Heart left ventricle (tissue), 13 donors: Measurements from ENCODE around the gene ERFL.

Source experiments
- POLR2A ChIP-seq, 2 donors: fragments of 450-650 bp; IDR thresholded peaks; one replicate each; pipeline ENCODE4 v1.6.1; 2017; ENCODE audit warnings: antibody characterized with exemption in 2 of 2, mild to moderate bottlenecking in 2 of 2, moderate library complexity in 2 of 2
- TF ChIP-seq, protein P1 (sequence below), 12 donors: fragments of 200-600 bp; sonication (generic) in 4 of 12; IDR thresholded peaks; one replicate each; pipeline versions ENCODE4 v1.5.0 to v1.8.0; 2018 to 2022; ENCODE audit warnings: antibody characterized with exemption in 12 of 12, mild to moderate bottlenecking in 5 of 12
- donor health status: ischemic (EF 13 %, LVEDD 7.1; RV severe dilation, severe dysfunction).
- donor health status: DM: no; HTN: yes; CAD: no.
- donor health status: DM: no; HTN: no; CAD: no.
- donor health status: ischemic (EF 25% LVEDD 6.9; RV normal size, moderate dysfunction).
- donor health status: ischemic (EF 25% LVEDD 5.7; RV mildly dilated, moderate dysfunction).
- donor health status: ischemic (EF 35%, LVEDD 5.7; RV mildly dilated, moderate dysfunction).
- donor health status: nonischemic (EF 11% LVEDD 7.7; RV severe dilation, severe dysfunction).
- donor health status: DM: yes; HTN: yes; CAD: no.
- donor health status: PGD.
- donor health status: ischemic (EF 29% LVEDD 5.4; RV normal size, mild dysfunction).
- donor health status: nonischemic (EF 23%, LVEDD 6.1; RV moderate dilation, normal function).

- TF ChIP-seq, protein P1, sequence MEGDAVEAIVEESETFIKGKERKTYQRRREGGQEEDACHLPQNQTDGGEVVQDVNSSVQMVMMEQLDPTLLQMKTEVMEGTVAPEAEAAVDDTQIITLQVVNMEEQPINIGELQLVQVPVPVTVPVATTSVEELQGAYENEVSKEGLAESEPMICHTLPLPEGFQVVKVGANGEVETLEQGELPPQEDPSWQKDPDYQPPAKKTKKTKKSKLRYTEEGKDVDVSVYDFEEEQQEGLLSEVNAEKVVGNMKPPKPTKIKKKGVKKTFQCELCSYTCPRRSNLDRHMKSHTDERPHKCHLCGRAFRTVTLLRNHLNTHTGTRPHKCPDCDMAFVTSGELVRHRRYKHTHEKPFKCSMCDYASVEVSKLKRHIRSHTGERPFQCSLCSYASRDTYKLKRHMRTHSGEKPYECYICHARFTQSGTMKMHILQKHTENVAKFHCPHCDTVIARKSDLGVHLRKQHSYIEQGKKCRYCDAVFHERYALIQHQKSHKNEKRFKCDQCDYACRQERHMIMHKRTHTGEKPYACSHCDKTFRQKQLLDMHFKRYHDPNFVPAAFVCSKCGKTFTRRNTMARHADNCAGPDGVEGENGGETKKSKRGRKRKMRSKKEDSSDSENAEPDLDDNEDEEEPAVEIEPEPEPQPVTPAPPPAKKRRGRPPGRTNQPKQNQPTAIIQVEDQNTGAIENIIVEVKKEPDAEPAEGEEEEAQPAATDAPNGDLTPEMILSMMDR (IDR thresholded peaks at IDR 0.05), result no peak
- no peak for TF ChIP-seq POLR2A (IDR thresholded peaks at IDR 0.05)
Measured at GRCh38 chr19:41925208-41926003, 2.8 kb downstream of the ERFL start.
